LNCAP (cell line): Measurements from ENCODE around the gene CENPU.

ENCODE experiments used
- CTCF ChIP-seq: fragments of 450-650 bp; IDR thresholded peaks from 2 replicates; pipeline ENCODE4 v1.5.1; 2017; ENCODE audit warnings: mild to moderate bottlenecking

CENPU gene

DNA sequence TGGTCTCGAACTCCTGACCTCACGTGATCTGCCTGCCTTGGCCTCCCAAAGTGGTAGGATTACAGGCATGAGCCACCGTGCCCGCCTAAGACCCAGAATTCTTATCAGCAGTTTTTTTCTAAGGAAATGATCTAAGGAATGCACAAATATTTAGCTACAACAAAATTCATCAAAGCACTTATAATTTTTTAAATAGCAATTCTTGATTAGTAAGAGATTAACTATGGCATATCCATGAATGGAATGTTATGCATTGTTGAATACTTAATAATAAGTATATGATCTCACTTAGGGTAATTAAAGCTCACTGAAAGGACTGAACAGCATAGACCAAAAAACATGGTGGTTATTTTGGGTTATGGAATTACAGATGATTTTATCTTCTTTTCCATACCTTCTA is 18.4 kb downstream of the CENPU start:
- TF ChIP-seq CTCF, result no peak

DNA sequence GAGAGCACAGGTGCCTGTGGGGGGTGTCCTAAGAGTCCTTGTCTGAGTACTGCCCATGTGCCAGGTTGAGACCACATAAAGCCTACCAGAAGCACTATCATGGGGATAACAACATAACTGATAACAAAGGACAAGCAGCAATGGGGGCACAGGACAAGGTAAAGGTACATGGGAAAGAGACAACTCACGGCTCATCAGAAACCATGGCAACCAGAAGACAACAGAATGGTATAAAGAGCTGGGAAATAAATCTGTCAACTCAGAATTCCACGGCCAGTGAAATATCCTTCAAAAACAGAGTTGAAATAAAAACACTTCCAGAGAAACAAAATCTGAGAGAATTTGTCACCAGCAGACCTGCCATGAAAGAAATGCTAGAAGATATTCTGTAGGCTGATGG is 20.0 kb downstream of the CENPU start:
- TF ChIP-seq CTCF, result no peak

- TF ChIP-seq CTCF, result no peak
Measured at GRCh38 chr4:184712322-184712721, 21.6 kb downstream of the CENPU start.

GRCh38 chr4:184706453-184706852 is 27.4 kb downstream of the CENPU start:
- no peak for TF ChIP-seq CTCF

DNA sequence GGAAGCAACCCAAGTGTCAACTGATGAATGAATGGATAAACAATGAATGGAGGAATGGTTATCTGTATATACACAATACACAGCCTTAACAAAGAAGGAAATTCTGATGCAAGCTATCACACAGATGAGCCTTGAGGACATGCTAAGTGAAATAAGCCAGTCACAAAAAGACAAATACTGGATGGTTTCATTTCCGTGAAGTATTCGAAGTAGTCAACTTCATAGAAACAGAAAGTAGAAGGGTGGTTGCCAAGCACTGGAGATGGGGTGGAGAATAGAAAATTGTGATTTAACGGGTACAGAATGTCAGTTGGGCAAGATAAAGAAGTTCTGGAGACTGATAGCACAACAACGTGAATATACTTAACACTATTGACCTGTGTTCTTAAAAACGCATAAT is 28.2 kb downstream of the CENPU start:
- TF ChIP-seq CTCF, result no peak

GRCh38 chr4:184702114-184702513 is 31.8 kb downstream of the CENPU start:
- no peak for TF ChIP-seq CTCF

GRCh38 chr4:184699941-184700340 is 34.0 kb downstream of the CENPU start:
- no peak for TF ChIP-seq CTCF

GRCh38 chr4:184697956-184698355 is 35.9 kb downstream of the CENPU start:
- TF ChIP-seq CTCF, result no peak
